Activated gamma-delta T cell treated with anti-CD3 and anti-CD28 coated beads, Interleukin-2, amount 50 U/mL, for 16 hours (primary cell): ENCODE data around the gene CNIH4.
"Not testable (repeated sequence)": the region's sequence is repeated elsewhere in the genome, so short reads cannot be mapped to it uniquely, and the experiment has no call there.

ENCODE experiments used
- DNase-seq: peaks from one replicate; pipeline ENCODE4 v3.0.0-alpha.2; 2020; ENCODE audit warnings: low read depth

The CNIH4 gene

GRCh38 chr1:224349716-224350115 is 7.0 kb upstream of the CNIH4 start:
- not testable (repeated sequence) for DNase-seq

- not testable (repeated sequence) for DNase-seq
Observed at GRCh38 chr1:224352436-224353085, 4.1 kb upstream of the CNIH4 start.

- no peak for DNase-seq
Observed at GRCh38 chr1:224353975-224354925, 2.4 kb upstream of the CNIH4 start.

GRCh38 chr1:224357626-224358124 is 996 bp downstream of the CNIH4 start:
- DNase-seq, result no peak

GRCh38 chr1:224358237-224358636 is 1.6 kb downstream of the CNIH4 start:
- DNase-seq, result no peak

GRCh38 chr1:224359207-224359606 is 2.5 kb downstream of the CNIH4 start:
- DNase-seq, result no peak

GRCh38 chr1:224368409-224368808 is 11.7 kb downstream of the CNIH4 start:
- no peak for DNase-seq

- no peak for DNase-seq
Observed at GRCh38 chr1:224373008-224373590, 16.4 kb downstream of the CNIH4 start.

GRCh38 chr1:224375059-224375458 is 18.4 kb downstream of the CNIH4 start:
- DNase-seq, result no peak

GRCh38 chr1:224377676-224378006 is 21.0 kb downstream of the CNIH4 start:
- no peak for DNase-seq

GRCh38 chr1:224378855-224379631 is 22.4 kb downstream of the CNIH4 start:
- no peak for DNase-seq

GRCh38 chr1:224380003-224380402 is 23.3 kb downstream of the CNIH4 start:
- peak; percentile 31 for DNase-seq

GRCh38 chr1:224381880-224382548 is 25.3 kb downstream of the CNIH4 start:
- no peak for DNase-seq

- no peak for DNase-seq
Observed at GRCh38 chr1:224383218-224383617, 26.5 kb downstream of the CNIH4 start.

- DNase-seq, result no peak
Observed at GRCh38 chr1:224387302-224387912, 30.7 kb downstream of the CNIH4 start.

- no peak for DNase-seq
Observed at GRCh38 chr1:224387943-224388342, 31.3 kb downstream of the CNIH4 start.

GRCh38 chr1:224390517-224390916 is 33.8 kb downstream of the CNIH4 start:
- DNase-seq, result no peak

GRCh38 chr1:224392411-224393249 is 36.0 kb downstream of the CNIH4 start:
- no peak for DNase-seq

GRCh38 chr1:224393294-224393693 is 36.6 kb downstream of the CNIH4 start:
- DNase-seq, result no peak

- DNase-seq, result no peak
Observed at GRCh38 chr1:224399887-224400286, 43.2 kb downstream of the CNIH4 start.
